GM12873 (cell line): ENCODE results near the gene BLOC1S1.

Experiments
- TF ChIP-seq, protein P1 (sequence below): IDR thresholded peaks from 2 replicates; pipeline ENCODE4 v1.5.1; 2012; ENCODE audit warnings: low read depth, mild to moderate bottlenecking, moderate library complexity, low read length, control low read depth; ENCODE audit not compliant: insufficient read depth; ENCODE audit errors: missing control alignments

Gene BLOC1S1

GRCh38 chr12:55733858-55734257 is 18.0 kb downstream of the BLOC1S1 start:
- TF ChIP-seq, protein P1, sequence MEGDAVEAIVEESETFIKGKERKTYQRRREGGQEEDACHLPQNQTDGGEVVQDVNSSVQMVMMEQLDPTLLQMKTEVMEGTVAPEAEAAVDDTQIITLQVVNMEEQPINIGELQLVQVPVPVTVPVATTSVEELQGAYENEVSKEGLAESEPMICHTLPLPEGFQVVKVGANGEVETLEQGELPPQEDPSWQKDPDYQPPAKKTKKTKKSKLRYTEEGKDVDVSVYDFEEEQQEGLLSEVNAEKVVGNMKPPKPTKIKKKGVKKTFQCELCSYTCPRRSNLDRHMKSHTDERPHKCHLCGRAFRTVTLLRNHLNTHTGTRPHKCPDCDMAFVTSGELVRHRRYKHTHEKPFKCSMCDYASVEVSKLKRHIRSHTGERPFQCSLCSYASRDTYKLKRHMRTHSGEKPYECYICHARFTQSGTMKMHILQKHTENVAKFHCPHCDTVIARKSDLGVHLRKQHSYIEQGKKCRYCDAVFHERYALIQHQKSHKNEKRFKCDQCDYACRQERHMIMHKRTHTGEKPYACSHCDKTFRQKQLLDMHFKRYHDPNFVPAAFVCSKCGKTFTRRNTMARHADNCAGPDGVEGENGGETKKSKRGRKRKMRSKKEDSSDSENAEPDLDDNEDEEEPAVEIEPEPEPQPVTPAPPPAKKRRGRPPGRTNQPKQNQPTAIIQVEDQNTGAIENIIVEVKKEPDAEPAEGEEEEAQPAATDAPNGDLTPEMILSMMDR: no peak

- TF ChIP-seq, protein P1: no peak
These were observed 18.7 kb downstream of the BLOC1S1 start for GRCh38 chr12:55734595-55734994.

- TF ChIP-seq, protein P1: no peak
These were observed 20.2 kb downstream of the BLOC1S1 start for GRCh38 chr12:55736076-55736475.

DNA sequence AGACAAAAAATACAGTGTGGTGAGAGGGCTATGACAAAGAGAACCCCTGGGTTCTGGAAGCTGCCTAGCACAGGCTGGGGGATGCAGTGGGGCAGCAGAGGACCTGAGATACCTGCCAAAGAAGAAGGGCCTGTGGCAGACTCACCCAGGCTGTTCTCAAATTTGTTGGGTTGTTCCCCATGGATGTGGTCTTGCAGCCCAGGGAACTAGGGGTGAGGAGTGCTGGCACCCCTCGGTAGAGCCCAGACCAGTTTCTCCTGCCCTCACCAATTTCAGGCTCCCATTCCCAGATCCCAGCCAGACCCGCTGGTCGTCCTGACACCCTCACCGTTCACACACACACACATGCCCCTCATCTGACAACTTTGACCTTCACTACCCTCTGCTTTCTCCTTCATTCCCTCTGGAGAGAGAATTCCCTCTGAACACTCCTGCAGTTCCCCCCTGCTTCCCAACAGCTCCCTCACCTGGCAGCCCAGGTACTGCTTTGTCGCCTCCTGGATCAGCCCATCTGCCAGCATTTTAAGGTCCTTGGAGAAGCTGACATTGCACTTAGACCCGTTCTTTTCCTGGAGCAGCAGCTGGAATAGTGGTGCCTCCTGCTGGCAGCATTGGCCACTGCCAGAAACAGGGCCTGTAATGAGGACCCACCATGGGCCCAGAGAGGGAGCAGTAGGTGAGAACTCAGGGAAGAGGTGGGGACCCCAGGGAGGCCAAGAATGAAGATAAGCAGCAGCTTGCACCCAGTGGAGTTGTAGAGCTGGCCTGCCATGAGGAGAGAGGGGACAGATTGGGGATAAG is 21.1 kb downstream of the BLOC1S1 start:
- TF ChIP-seq, protein P1: peak; percentile 86

GRCh38 chr12:55737581-55738122 is 21.8 kb downstream of the BLOC1S1 start:
- TF ChIP-seq, protein P1: peak; percentile 16

DNA sequence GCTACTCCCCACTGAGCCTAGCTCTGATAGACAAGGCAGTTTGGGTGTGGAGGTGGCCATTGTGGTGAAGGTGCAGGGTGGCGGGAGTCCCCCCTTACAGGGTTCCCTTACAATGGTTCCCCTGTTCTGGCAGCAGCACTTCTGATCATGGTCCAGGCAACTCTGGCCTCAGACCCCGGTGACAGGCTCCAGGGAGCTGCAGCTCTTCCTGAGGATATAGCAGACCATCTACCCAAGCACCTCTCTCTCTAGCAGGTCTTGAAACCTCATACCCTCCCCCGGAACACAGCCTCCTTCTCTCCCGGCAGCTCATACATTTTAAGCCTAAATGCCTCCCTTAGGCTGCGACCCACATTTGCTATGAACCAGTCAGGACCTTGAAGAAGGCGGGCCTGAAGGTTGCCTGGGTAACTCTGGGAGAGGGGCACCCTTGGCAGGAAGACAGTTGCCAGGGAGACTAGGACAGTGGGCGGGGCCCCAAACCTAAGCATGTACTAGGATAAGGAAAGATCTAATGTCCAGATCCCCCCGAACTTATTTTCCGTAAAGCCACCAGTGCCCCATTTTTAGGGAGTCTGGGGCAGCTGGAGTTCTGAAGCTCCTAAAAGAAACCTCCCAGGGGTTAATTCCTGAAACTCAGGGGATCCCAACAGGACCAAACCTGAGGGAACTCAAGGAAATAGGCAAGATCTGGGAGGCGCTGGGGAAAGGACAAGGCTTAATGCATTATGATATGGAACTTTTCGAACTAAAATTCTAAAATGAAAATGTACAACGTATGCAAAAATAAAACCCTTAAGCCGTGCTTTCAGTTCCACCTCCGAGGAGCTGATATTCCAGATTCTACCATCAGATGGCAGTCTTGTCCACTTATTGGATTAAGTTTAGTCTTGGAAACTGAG is 22.5 kb downstream of the BLOC1S1 start:
- TF ChIP-seq, protein P1: peak; percentile 66

DNA sequence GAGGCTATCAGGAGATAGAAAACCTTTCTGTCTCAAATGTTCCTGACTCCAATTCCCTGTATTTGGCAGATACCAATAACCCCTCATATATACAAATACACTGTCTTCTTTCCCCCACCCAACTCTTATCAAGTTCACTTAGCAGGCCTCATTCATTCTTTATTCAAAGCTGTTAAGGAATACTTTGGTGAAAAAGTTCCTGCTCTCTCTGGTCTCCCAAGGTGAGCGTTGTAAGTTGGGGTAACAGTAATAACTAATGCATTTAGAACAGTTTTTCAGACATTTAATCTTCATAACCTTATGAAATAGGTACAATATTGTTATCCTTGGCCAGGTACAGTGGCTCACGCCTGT is 23.2 kb downstream of the BLOC1S1 start:
- TF ChIP-seq, protein P1: no peak
